Measurements from ENCODE around the gene TP53I13. TPM values are rescaled to one million over a fixed set of nuclear protein-coding genes. Genes with fewer than 3 reads are reported as not detected.

TP53I13 gene
- total RNA-seq, 1 donor from 2014 or later = 40.1 TPM

DNA sequence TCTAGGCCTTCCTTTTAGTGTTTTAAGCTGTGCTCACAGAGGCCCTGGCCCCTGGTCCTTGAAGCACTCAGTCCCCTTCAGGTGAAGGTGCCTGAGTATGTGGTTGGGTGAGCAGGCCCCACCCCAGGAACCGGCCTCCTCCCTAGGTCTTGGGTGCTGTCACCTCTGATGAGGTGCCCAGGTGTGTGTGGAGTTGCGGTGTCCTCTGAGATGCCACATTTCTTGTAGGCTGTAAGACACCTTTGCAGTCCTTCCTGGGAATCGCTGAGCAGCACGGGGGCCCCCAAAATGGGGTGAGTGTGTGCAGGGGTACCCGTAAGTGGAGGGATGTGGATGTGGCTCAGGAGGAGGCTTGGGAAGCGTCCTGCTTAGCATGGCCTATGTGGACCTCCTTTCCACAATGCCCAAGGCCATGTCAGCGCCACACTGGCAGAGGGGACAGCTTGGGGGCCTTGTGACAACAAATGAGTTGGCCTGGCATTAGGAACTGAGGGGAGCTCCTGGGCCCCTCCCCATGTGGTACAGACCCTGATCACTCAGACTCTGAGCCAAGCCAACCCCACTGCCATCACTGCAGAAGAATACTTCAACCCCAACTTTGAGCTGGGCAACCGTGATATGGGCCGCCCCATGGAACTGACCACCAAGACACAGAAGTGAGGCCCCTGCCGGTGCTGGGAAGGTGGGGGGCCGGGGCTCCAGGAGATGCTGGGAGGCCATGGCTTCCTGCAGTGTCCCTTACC, 43.0 kb downstream of the TP53I13 start:
- ATAC-seq (no peak), DNase-seq (no peak)
- intact Hi-C loops (cut with micrococcal nuclease) = no loop called here

DNA sequence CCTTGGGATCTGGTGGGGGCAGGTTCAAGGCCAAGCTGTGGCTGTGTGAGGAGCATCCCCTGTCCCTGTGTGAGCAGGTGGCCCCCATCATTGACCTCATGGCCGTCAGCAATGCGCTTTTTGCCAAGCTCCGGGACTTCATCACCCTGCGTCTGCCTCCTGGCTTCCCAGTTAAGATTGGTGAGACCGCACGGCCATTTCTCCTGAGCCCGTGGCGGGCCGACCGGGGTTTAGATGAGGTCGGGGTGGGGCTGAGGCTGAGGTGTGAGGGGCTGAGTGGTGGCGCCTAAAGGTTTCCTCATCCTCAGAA, 43.5 kb downstream of the TP53I13 start:
- ATAC-seq = no peak
- intact Hi-C loops (cut with micrococcal nuclease) = no loop called here
- no peak for DNase-seq

DNA sequence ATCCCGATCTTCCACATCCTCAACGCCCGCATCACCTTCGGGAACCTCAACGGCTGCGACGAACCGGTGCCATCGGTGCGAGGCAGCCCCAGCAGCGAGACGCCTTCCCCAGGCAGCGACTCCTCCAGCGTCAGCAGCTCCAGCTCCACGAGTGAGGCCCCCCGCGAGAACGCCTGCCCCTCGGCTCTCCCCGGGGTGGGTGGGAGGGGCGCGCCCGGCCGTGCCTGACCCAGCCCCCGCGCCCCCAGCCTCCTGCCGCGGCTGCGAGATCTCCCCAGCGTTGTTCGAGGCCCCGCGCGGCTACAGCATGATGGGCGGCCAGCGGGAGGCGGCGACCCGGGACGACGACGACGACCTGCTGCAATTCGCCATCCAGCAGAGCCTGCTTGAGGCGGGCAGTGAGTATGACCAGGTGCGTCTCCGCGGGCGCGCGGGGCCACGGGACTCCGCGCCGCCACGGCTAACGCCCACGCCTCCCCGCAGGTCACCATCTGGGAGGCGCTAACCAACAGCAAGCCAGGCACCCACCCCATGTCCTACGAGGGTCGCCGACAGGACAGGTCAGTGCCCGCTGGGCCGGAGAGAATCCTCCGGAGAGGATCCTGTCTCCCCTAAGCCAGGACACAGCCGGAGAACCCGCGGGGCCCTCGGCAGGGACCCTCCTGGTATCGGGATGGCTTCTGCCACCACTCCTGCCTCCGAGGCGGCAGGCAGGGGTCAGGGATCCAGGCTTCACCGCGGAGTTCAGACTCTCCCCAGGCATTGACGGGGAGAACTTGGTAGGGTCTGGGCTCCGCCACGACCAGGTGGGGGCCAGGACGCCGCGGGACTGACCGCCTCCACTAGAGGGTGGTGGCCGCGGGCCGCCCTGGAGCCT, 44.1 kb downstream of the TP53I13 start:
- ATAC-seq (no peak), DNase-seq (peak; percentile 43)
- intact Hi-C loops (cut with micrococcal nuclease) = no loop called here

DNA sequence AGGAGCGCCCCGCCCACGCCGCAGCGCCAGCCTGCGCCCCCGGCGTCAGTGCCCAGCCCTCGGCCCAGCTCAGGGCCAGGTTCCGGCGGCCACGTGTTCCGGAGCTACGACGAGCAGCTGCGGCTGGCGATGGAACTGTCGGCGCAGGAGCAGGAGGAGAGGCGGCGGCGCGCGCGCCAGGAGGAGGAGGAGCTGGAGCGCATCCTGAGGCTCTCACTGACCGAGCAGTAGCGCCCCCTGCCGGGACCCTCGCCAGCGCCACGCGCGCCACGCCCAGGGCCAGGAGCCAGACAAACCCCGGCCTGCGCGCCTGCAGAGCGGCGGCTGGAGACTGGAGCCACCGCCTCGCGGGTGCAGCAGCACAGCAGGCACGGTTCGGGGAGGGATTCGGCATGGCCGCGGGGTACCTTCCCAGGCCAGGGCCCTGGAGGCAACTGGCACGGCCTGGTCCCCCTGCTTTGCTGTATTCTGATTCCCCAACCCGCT, 44.9 kb downstream of the TP53I13 start:
- peak; percentile 80 for ATAC-seq
- DNase-seq = peak; percentile 99
- intact Hi-C loops (cut with micrococcal nuclease) = no loop called here

DNA sequence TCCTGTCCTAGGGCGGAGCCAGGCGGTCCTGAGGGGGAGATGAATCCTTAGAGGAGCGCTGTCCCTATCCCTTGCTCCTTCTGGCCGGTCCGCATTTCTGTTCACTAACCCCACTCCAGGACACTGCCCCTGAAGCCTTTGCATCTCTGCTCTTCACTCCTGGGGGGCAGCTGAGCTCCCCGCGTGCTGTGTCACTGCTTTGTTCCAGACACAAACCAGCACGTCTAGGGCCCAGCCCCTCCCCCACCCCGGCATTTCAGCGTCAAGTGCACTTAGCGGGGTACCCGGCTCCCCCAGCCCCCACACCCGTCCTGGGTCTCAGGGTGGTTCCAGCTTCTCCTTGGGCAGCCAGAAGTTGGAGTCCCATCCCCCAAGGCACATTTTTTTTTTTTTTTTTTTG, 45.4 kb downstream of the TP53I13 start:
- DNase-seq (no peak), ATAC-seq (no peak)
- intact Hi-C loops (cut with micrococcal nuclease) = no loop called here

DNA sequence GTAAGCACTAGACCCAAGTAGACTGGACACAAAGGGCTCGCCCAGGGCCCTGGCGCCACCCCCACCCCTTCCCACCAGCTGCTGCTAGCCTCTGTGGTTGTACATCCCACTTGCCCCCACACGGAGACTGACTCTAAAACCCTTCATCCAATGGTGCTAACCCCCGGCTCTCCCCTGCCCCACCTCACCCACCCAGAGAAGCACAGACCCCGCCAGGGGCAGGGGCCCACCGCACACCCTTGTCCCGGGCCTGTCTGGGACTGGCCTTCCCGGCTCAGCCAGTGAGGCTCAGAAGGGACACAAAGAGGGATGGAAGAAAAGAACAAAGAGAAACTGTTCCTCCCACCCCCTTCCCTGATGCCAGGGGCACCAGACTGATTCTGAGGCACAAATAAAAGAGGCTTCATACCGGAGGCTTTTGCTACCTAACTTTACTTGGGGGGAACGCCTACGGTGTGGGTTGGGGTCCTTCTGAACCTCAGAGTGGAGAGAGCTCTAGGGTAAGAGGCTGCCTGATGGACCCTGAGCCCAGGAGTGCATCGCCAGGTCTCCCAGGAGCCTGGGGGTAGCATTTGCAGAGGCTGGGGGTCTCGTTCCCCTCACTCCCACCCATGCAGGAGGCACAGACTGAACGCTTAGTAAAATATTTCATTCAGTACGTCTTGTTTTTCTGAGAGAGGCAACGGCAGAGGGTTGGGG, 46.0 kb downstream of the TP53I13 start:
- intact Hi-C loops (cut with micrococcal nuclease) = no loop called here
- DNase-seq = peak; percentile 31
- ATAC-seq = no peak

DNA sequence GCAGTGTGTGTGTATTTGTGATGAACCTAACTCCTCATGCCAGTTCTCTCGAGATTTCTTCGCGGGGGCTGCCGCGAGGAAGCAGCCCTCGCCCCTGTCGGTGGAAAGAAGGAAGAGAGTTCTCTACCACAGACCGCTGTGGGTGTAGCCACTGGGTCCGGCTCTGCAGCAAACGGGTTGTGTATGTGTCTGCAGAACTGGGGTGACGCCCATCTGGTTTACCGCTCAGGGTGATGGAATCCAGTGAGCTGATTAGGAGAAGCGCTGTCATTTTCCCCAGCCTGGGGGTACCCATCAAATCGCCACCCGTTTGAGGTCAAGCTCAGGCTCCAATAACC, 46.5 kb downstream of the TP53I13 start:
- ATAC-seq = no peak
- DNase-seq = peak; percentile 52
- intact Hi-C loops (cut with micrococcal nuclease) = no loop called here

DNA sequence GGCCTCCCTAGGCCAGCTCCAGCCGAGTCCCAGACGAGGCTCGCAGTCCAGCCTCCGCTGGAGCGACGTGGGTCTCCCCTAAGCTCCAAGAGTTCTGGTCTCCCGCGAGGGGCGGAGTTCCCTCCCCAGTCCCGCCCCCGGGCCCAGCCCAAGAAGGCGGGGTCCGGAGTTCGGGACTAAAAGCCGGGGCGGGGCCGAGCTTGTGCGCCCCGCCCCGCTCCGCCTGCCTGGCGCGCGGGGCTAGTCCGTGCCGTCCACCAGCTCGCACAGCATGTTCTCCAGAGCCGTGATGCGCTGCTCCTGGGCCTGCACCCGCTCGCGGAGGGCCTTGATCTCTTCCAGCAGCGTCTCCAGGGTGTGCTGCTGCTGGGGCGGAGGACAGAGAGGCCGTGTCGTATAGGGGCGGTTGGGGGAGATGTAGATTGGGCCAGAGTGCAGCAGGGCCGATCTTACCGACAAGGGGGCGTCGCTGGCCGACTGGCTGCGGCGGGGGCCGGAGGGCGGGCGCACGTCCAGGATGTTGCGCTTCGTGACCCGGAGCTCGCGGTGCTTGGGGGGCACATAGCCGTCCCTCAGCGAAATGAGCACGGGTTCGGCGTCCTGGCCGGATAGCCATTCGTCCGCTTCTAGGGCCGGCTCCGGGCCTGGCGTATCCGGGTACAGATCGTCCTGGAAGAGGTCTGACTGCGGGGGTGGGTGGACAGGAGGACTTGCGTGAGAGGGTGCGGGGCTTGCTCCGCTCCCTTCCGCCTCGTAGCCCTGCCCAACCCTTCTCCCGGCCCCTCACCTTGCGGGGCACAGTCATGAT, 47.2 kb downstream of the TP53I13 start:
- peak; percentile 92 for DNase-seq
- ATAC-seq = peak; percentile 60
- intact Hi-C loops (cut with micrococcal nuclease) = no loop called here

DNA sequence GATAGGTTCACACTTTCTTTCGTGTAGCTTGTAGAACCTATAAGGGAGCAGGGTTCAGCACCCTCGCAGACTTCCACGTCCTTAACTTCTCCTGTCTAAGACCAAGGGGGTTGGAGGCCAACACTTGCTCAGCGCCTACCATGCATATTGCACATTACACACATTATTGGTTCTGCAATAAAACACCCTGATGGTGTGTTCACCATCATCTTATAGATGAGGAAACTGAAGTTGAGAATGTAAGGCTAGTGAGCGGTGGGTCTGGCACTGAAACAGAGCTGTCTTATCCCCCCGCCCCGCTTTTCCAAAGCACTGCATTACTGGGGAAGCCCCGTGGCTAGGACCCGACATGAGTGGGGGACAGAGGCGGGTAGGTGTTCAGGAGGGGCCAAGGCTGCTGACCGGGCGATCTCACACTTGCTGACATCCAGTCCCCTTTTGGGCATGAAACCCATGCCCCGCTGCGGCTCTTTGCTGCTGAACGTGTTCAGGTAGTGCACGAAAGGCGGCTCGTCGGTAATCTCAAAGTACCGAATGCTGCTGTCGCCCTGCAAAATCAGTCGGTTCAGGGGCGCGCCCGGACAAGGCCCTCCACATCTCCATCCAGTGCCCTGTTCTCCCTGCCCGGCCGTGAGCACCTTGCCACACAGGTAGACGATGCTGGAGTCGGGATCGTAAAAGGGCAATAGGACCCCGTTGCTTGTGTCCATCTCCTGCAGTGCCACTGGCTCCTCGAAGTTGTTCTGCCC, 48.0 kb downstream of the TP53I13 start:
- DNase-seq = peak; percentile 51
- intact Hi-C loops (cut with micrococcal nuclease) = no loop called here
- ATAC-seq = no peak

DNA sequence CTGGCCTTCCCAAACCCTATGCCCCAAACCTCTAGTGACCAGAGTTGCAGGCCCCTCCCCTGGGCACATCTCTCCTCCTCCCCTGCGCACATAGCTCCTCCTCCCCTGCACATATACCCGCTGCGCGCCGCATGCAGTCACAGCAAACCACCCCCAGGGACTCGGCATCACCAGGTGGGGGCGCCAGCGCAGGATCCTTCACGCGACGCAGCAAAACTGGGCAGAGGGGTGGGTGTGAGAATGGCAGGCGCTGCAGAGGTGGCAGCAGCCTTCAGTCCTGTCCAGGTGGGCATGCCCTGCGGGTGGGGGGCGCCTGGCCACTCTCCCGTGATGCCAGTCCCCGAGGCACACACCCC, 48.6 kb downstream of the TP53I13 start:
- ATAC-seq (peak; percentile 2), DNase-seq (peak; percentile 82)
- intact Hi-C loops (cut with micrococcal nuclease) = no loop called here

DNA sequence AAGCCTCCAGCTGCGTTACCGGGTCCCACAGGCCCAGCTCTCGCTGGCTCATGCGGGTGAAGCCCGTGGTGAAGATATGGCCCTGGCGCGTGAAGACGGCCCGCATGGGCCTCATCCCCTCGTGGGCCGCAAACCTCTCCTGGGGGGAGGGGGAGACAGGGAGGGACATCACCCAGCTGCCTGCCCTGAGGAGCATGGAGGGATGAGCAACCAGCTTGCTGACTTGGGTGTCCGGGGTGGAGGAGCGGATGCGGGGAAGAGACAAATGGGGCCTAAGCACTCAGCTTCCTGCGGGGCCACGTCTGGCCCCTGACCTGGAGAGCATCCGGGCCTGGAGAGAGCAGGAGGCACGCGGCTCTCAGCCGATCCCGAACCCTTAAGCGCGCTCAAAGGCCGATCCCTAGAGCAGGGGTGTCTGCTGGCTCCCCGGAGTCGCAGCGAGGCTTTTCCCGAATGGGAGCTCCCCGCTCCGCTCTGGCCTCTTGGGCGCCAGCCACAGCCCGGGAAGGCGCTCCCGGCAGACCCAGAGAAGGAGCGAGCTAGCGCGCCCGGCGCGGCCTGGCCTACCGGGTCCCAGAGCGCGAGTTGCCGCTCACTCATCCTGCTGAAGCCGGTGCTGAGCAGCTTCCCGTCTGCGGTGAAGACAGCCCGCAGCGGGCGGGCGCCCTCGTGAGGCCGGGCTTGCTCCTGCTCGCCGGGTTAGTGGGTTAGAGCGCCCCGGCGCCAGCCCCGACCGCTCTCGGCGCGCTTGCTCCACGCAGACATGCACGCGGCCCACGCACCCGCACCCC, 49.2 kb downstream of the TP53I13 start:
- intact Hi-C loops (cut with micrococcal nuclease) = no loop called here
- DNase-seq (peak; percentile 89), ATAC-seq (peak; percentile 9)

DNA sequence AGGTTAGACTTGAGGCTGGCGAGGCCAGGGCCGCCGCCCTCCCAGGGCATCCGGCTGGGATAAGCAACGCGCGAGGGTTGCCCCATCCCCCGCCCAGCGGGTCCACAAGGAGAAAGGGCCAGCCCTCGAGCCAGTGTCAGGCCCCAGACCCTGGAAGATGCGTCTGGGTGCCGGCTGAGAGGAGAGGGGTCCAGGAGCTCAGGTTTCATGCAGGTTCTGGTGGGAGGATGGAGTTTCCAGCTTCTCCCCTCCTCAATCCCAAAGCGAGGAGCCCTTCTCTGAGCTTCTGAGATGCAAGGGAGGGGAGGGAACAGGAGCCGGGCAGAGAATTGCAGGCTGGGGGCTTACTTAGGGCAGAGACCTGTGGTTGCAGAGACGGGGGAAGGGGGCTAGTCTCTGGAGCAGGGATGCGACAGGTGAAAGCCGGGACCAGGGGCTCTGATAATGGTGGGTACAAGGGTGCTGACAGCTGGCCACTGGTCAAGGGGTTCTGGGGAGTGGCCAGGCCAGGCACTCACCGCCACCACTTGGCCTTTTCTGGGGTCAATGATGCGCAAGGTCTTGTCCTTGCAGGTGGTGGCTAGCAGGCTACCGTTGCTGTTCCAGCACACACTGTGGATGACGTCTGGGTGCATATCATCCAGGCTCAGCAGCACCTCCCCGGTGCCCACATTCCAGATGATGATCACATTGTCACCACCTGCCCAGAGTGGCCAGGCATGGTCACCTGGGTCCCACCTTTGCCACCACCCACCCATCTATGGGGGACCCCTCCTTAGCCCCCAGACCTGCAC, 50.0 kb downstream of the TP53I13 start:
- no peak for ATAC-seq
- DNase-seq = peak; percentile 29
- intact Hi-C loops (cut with micrococcal nuclease) = no loop called here

DNA sequence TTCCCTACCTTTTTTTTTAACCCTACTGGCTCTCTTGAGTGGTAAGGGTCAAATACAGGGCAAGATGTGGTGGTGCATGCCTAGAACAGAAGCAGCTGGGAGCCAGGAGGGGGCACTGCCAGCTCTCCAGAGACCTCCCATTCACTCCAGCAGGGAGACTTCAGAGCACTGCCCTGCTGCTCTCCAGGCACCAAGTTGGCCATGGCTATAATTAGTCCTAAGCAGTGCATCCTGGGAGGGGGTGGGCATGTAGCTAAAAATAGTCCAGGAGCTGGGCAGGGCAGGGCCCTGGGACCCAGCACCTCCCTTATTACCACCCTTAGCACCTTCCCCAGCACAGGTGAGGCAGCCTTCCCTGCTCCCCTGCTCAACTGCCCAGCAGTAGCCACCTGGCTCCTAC, 50.8 kb downstream of the TP53I13 start:
- intact Hi-C loops (cut with micrococcal nuclease) = no loop called here
- peak; percentile 55 for ATAC-seq
- DNase-seq = peak; percentile 74

DNA sequence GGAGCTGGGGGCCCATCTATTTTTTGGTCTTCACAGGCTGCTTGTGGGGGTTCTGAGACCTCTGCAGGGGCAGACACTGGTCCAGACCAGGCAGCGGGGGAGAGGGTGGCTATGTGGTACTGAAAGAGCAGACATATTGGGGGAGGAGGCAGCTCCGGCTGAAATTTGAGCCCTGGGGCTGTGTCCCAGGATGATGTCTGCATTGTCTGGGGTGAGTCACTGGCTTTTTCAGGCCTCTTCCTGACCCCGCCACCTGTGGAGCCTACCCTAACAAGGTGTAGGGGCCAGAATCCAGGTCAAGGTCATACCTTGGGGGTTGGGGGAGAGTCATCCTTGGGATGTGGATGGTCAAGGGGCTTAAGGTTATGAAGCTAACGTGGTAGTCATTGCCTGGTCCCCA, 51.8 kb downstream of the TP53I13 start:
- ATAC-seq (no peak), DNase-seq (no peak)
- intact Hi-C loops (cut with micrococcal nuclease) = no loop called here

DNA sequence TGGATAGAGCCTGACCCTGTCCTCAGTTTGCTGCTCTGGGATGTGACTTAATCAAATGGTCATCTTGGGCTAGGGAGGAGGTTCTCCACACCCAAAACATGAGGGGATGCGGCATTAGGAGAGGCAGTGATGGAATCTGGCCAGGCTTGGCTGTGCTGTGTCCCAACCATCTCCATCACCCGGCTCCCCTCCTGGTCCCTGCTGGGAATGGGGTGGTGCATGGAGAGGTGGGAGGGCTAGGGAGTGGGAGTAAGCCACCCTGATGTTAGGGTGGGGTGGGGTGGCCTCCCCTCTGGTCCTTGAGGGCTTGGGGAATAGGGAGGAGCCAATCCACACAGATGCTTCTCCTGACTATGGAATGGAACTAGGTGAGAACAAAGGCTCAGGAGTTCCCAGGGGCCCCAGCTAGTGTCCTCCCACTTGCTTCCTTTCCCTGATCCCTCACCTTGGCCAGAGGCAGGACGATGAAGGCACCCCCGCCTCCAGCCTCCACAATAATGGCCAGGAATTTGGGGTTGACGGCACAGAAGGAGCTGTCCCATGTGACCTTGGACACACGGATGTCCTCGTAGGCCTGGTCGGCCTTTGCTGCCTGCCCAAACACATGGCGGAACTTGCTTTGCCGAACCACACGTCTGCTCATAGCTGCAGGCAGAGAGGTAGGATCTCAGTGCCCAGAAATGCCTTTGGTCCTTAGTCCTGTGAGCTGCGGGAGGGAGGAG, 52.4 kb downstream of the TP53I13 start:
- no peak for DNase-seq
- ATAC-seq = no peak
- intact Hi-C loops (cut with micrococcal nuclease) = no loop called here

DNA sequence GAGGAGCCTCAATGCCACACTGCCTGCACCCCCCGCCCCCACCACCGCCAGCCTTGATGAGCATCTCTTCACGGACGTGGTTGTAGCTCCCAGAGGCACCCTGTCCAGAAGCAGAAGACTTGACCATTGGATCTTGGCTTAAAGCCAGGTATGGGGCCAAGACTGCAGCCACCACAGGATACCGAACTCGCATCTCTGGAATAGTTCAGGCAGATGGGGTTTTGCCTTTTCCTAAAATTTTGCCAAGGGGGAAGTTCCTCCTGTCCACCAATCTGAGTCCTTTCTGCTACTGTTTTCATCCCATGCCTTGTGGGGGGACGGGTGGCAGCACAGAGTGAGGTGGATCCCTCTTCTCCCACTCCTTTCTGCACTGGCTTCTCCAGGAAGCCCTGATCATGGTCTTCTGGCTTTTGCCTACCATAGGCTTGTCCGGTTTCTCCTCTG, 53.3 kb downstream of the TP53I13 start:
- DNase-seq = peak; percentile 34
- intact Hi-C loops (cut with micrococcal nuclease) = no loop called here
- ATAC-seq = peak; percentile 0

Data from left ventricle myocardium superior (tissue), 1 donor.